B cell (primary cell): ENCODE data around the gene TOGARAM2.

Source experiments
- EZH2 ChIP-seq: IDR thresholded peaks from 2 replicates; pipeline ENCODE4 v1.6.1; 2012; ENCODE audit warnings: borderline replicate concordance, low read depth, mild to moderate bottlenecking, moderate library complexity, low read length; ENCODE audit not compliant: insufficient read depth, poor library complexity, severe bottlenecking
- TF ChIP-seq, protein P1 (sequence below): fragments of 200-600 bp; IDR thresholded peaks from one replicate; pipeline ENCODE4 v1.8.0; 2022; ENCODE audit warnings: antibody characterized with exemption, mild to moderate bottlenecking

DNA sequence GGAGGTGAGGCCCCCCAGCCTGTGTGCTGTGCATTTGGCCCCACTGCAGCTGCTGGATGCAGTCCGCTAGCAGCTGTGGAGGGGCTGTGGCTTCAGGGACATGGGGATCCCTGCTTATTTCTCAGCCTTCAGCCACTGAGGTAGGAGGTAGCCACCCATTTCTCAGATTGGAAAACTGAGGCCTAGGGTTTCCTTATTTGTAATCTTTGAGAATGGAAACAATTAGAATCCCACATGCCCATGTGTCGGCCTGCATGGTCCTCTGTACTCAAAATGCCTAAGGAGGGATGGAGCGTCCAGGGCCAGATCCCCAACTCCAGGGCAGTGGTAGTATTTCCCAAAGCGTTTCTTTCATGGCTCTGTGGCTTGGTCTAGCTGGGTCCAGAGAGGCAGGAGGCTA lies 42.1 kb downstream of the TOGARAM2 start:
- TF ChIP-seq EZH2: no peak
- TF ChIP-seq, protein P1, sequence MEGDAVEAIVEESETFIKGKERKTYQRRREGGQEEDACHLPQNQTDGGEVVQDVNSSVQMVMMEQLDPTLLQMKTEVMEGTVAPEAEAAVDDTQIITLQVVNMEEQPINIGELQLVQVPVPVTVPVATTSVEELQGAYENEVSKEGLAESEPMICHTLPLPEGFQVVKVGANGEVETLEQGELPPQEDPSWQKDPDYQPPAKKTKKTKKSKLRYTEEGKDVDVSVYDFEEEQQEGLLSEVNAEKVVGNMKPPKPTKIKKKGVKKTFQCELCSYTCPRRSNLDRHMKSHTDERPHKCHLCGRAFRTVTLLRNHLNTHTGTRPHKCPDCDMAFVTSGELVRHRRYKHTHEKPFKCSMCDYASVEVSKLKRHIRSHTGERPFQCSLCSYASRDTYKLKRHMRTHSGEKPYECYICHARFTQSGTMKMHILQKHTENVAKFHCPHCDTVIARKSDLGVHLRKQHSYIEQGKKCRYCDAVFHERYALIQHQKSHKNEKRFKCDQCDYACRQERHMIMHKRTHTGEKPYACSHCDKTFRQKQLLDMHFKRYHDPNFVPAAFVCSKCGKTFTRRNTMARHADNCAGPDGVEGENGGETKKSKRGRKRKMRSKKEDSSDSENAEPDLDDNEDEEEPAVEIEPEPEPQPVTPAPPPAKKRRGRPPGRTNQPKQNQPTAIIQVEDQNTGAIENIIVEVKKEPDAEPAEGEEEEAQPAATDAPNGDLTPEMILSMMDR: no peak
